Stimulated activated memory B cell treated with anti-CD40 and anti-IgM and Interleukin-4, amounts not matched to agents 10 μg/mL and 1 μg/mL and 100 μg/mL, for 72 hours (primary cell): Measurements from ENCODE around the gene FBXW7.

ENCODE experiments used
- ATAC-seq: fragments of 150-1000 bp; cut with Tn5 transposase; 2 replicates; pipeline ENCODE4 v1.10.0; 2021
- H3K27ac Mint-ChIP-seq: one replicate; pipeline ENCODE4 v1.8.0; 2022; ENCODE audit warnings: mild to moderate bottlenecking, mixed read lengths
- H3K27me3 Mint-ChIP-seq: one replicate; pipeline ENCODE4 v1.8.0; 2022; ENCODE audit warnings: mixed read lengths
- H3K36me3 Mint-ChIP-seq: one replicate; pipeline ENCODE4 v1.8.0; 2022; ENCODE audit warnings: mixed read lengths
- H3K4me1 Mint-ChIP-seq: one replicate; pipeline ENCODE4 v1.8.0; 2022; ENCODE audit warnings: mixed read lengths
- H3K4me3 Mint-ChIP-seq: one replicate; pipeline ENCODE4 v1.8.0; 2022; ENCODE audit warnings: mild to moderate bottlenecking, moderate library complexity, mixed read lengths
- H3K9me3 Mint-ChIP-seq: one replicate; pipeline ENCODE4 v1.8.0; 2022; ENCODE audit warnings: mixed read lengths

FBXW7 gene

DNA sequence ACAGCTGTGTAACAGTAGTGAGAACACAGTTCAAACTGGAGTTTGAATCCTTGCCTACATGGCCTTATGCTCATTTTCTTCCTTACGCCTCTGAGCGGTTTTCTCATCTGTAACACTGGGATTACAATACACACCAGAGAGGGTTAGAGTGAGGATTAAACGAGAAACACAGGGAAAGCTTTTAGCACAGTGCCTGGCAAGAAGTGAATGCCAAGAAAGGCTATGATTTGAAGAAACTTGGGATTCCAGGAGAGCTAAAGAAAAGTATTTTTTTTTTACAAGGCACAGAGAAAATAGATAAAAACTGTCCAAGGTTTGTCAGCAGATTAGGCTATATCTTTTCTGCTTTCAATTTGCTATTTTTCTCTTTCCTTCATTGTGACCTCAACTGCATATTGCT lies 246.4 kb downstream of the FBXW7 start:
- Mint-ChIP-seq H3K9me3 (no peaks in the 10 kb centered on the region), H3K36me3 (no peaks in the 10 kb centered on the region), H3K4me1 (no peaks in the 10 kb centered on the region), H3K27ac (no peak overlapping the region), H3K27me3 (no peaks in the 10 kb centered on the region), H3K4me3 (no peak overlapping the region)
- ATAC-seq: no peak

DNA sequence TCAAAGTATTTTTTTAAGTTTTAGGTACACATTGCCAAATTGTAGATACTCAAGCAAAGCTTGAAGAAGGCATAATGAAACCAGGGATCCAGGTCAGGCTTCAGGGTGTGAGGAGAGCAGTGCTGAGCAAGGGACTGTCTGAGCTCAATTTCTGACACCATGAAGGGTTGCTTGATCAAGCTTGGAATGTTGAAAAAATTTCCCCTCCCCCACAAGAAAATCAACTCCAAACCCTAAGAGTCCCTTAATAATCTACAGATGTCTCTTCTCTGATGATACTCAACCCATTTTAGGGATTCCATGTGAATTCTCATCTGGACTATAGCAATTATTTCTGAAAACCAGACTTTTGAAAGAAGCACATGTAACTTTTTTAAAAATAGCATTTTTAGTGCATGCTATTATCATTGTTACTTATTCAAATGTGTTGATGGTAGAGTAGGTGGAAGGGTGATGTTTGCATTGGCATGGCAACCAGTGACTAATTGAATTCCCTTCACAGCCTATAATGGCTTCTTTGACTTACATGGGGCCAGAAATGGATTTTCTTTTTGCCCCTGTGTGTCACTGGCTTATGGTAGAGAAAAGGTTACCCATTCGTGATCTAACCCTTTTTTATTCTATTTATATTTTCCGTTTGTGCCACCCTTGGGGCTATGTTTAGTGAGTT lies 252.0 kb downstream of the FBXW7 start:
- no peaks in the 10 kb centered on the region for H3K9me3 Mint-ChIP-seq
- H3K27me3 Mint-ChIP-seq: no peaks in the 10 kb centered on the region
- H3K4me3 Mint-ChIP-seq: no peak overlapping the region
- H3K27ac Mint-ChIP-seq: no peak overlapping the region
- no peak for ATAC-seq
- no peaks in the 10 kb centered on the region for H3K36me3 Mint-ChIP-seq
- no peaks in the 10 kb centered on the region for H3K4me1 Mint-ChIP-seq

- no peaks in the 10 kb centered on the region for H3K36me3 Mint-ChIP-seq
- no peak for ATAC-seq
- no peaks in the 10 kb centered on the region for H3K4me1 Mint-ChIP-seq
- no peak overlapping the region for H3K4me3 Mint-ChIP-seq
- peaks cover 3% of the 10 kb centered on the region for H3K27me3 Mint-ChIP-seq
- H3K27ac Mint-ChIP-seq: no peak overlapping the region
- no peaks in the 10 kb centered on the region for H3K9me3 Mint-ChIP-seq
Observed at GRCh38 chr4:152281822-152282221, 254.1 kb downstream of the FBXW7 start.

DNA sequence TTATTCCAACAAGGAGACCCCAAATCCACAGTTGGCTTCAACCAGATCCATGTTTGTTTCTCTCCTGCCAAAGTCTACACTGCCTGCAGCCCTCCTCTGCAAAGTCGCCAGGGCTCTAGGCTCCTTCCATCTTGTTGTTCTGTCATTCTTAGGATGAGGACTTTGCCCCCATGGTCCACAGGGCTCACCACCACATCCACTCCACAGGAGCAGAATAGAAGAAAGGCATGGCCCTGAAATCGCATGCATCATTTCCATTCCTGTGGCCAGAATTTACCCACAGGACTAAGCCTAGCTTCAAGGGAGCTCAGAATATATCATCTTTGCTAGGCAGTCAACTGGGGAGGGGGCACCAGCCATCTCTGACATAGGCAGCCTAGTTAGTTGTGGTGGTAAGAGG lies 254.7 kb downstream of the FBXW7 start:
- Mint-ChIP-seq H3K27ac (no peak overlapping the region), H3K4me3 (no peak overlapping the region), H3K9me3 (no peaks in the 10 kb centered on the region), H3K4me1 (no peaks in the 10 kb centered on the region), H3K36me3 (no peaks in the 10 kb centered on the region), H3K27me3 (peaks cover 9% of the 10 kb centered on the region)
- ATAC-seq: no peak

GRCh38 chr4:152279234-152279566 lies 256.7 kb downstream of the FBXW7 start:
- H3K4me3 Mint-ChIP-seq: no peak overlapping the region
- no peak overlapping the region for H3K27ac Mint-ChIP-seq
- no peaks in the 10 kb centered on the region for H3K36me3 Mint-ChIP-seq
- no peaks in the 10 kb centered on the region for H3K9me3 Mint-ChIP-seq
- H3K4me1 Mint-ChIP-seq: no peaks in the 10 kb centered on the region
- no peak for ATAC-seq
- H3K27me3 Mint-ChIP-seq: peaks cover 9% of the 10 kb centered on the region

DNA sequence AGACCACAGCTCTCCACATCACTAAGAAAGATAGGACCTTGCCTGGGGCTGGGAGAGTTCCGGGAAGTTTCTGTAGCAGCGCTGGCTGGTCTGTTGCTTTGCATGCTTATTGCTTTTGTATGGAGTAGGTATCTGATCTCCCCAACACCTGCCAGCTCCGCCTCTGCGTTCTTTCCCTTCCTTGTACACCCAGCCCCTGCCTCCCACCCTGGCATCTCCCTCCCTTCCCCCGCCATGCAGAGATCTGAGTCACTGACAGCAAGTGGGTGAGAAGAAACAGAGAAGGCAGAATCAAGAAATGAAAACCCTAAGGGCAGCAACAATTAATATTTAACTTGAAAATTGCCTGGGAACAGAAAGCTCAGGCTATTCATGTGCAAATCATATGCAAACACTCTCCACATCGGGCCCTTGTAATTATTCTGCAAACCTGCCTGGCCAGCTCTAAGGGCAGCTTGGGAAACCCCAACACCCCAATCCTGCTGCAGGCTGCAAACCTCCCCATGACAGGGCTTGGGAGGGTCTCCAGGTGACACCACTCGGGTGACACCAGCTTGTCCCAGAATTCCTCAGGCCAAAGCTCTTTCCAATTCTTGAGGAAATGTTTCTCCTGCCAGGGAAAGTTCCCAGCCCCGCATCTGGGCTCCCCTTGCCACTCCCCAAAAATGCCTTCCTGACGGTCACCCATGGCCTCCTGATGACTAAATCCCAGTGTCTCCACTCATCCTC lies 257.2 kb downstream of the FBXW7 start:
- no peaks in the 10 kb centered on the region for H3K4me1 Mint-ChIP-seq
- H3K27ac Mint-ChIP-seq: no peak overlapping the region
- ATAC-seq: no peak
- no peaks in the 10 kb centered on the region for H3K36me3 Mint-ChIP-seq
- H3K9me3 Mint-ChIP-seq: no peaks in the 10 kb centered on the region
- H3K27me3 Mint-ChIP-seq: peaks cover 9% of the 10 kb centered on the region
- no peak overlapping the region for H3K4me3 Mint-ChIP-seq

- H3K27ac Mint-ChIP-seq: no peak overlapping the region
- H3K36me3 Mint-ChIP-seq: no peaks in the 10 kb centered on the region
- H3K4me3 Mint-ChIP-seq: no peak overlapping the region
- ATAC-seq: no peak
- no peaks in the 10 kb centered on the region for H3K9me3 Mint-ChIP-seq
- H3K27me3 Mint-ChIP-seq: peaks cover 9% of the 10 kb centered on the region
- H3K4me1 Mint-ChIP-seq: no peaks in the 10 kb centered on the region
Observed at GRCh38 chr4:152278172-152278504, 257.8 kb downstream of the FBXW7 start.

GRCh38 chr4:152277333-152277732 lies 258.6 kb downstream of the FBXW7 start:
- Mint-ChIP-seq H3K9me3 (no peaks in the 10 kb centered on the region), H3K36me3 (no peaks in the 10 kb centered on the region), H3K4me3 (no peak overlapping the region), H3K4me1 (no peaks in the 10 kb centered on the region), H3K27me3 (peaks cover 9% of the 10 kb centered on the region), H3K27ac (no peak overlapping the region)
- no peak for ATAC-seq

GRCh38 chr4:152273343-152273742 lies 262.5 kb downstream of the FBXW7 start:
- Mint-ChIP-seq H3K4me3 (no peak overlapping the region), H3K9me3 (no peaks in the 10 kb centered on the region), H3K27ac (no peak overlapping the region), H3K27me3 (peaks cover 13% of the 10 kb centered on the region), H3K4me1 (no peaks in the 10 kb centered on the region), H3K36me3 (no peaks in the 10 kb centered on the region)
- no peak for ATAC-seq
